DND-41 (cell line): ENCODE results near the gene MAGEF1.

ENCODE experiments used
- ATAC-seq: fragments of 200-7000 bp; cut with Tn5 transposase; 3 replicates; pipeline ENCODE4 v1.9.1; 2021; ENCODE audit warnings: low read depth; ENCODE audit not compliant: insufficient read depth
- DNase-seq: peaks from one replicate; pipeline ENCODE4 v3.0.0-alpha.2; 2020
- H2AFZ ChIP-seq: 2 replicates; pipeline ENCODE4 v1.6.0; 2012; ENCODE audit warnings: low read depth, low read length
- H3K27ac ChIP-seq: 2 replicates; pipeline ENCODE4 v1.5.1; 2012; ENCODE audit warnings: low read length, inconsistent platforms
- H3K27me3 ChIP-seq: fragments of 200-600 bp; sonication (generic); 2 replicates; pipeline ENCODE4 v1.6.0; 2012; ENCODE audit warnings: low read length, mild to moderate bottlenecking, inconsistent platforms; ENCODE audit not compliant: insufficient read depth, poor library complexity
- H3K36me3 ChIP-seq: 2 replicates; pipeline ENCODE4 v1.5.1; 2012; ENCODE audit warnings: low read length, inconsistent platforms; ENCODE audit not compliant: insufficient read depth
- H3K4me1 ChIP-seq: 2 replicates; pipeline ENCODE4 v1.5.1; 2012; ENCODE audit warnings: mild to moderate bottlenecking, low read length; ENCODE audit not compliant: insufficient read depth
- H3K4me2 ChIP-seq: 2 replicates; pipeline ENCODE4 v1.6.0; 2012; ENCODE audit warnings: mild to moderate bottlenecking, moderate library complexity, low read length, inconsistent platforms; ENCODE audit not compliant: insufficient read depth
- H3K4me3 ChIP-seq, 2 experiments: fragments of 200-600 bp in 1 of 2; shearing (Covaris generic) in 1 of 2; 2 replicates each; pipeline ENCODE4 v1.5.1; 2012 to 2016; ENCODE audit warnings: inconsistent platforms in 2 of 2, low read length in 2 of 2, mild to moderate bottlenecking in 2 of 2, low read depth in 1 of 2, moderate library complexity in 1 of 2
- H3K79me2 ChIP-seq: 2 replicates; pipeline ENCODE4 v1.6.0; 2012; ENCODE audit warnings: low read length, inconsistent platforms; ENCODE audit not compliant: insufficient read depth
- H3K9ac ChIP-seq: 2 replicates; pipeline ENCODE4 v1.6.0; 2012; ENCODE audit warnings: low read depth, mild to moderate bottlenecking, inconsistent platforms, low read length, moderate library complexity
- H3K9me3 ChIP-seq: 2 replicates; pipeline ENCODE4 v1.5.1; 2012; ENCODE audit warnings: low read length, moderate library complexity, mild to moderate bottlenecking, inconsistent platforms; ENCODE audit not compliant: insufficient read depth, severe bottlenecking
- H4K20me1 ChIP-seq: 2 replicates; pipeline ENCODE4 v1.6.0; 2012; ENCODE audit warnings: low read length; ENCODE audit not compliant: insufficient read depth
- CTCF ChIP-seq: IDR thresholded peaks from 2 replicates; pipeline ENCODE4 v1.5.1; 2012; ENCODE audit warnings: borderline replicate concordance, low read length, moderate library complexity, mild to moderate bottlenecking; ENCODE audit not compliant: poor library complexity, severe bottlenecking; ENCODE audit errors: extremely low read depth
- EZH2 ChIP-seq: IDR thresholded peaks from 3 replicates; pipeline ENCODE4 v1.6.1; 2012; ENCODE audit warnings: borderline replicate concordance, low read depth, mild to moderate bottlenecking, moderate library complexity, low read length, inconsistent platforms; ENCODE audit not compliant: severe bottlenecking

MAGEF1 gene

GRCh38 chr3:184688882-184689271 is 23.0 kb downstream of the MAGEF1 start:
- Histone ChIP-seq H3K27me3 (no peaks in the 10 kb centered on the region), H4K20me1 (no peaks in the 10 kb centered on the region), H3K4me3 (no peak overlapping the region), H3K9me3 (no peaks in the 10 kb centered on the region), H3K9ac (no peak overlapping the region), H2AFZ (no peak overlapping the region), H3K4me2 (no peak overlapping the region), H3K27ac (no peak overlapping the region), H3K36me3 (no peaks in the 10 kb centered on the region), H3K79me2 (no peaks in the 10 kb centered on the region), H3K4me1 (no peaks in the 10 kb centered on the region)
- no peak for TF ChIP-seq EZH2
- TF ChIP-seq CTCF, result no peak
- ATAC-seq, result no peak
- no peak for DNase-seq

GRCh38 chr3:184688251-184688881 is 23.5 kb downstream of the MAGEF1 start:
- H2AFZ ChIP-seq, result no peak overlapping the region
- ATAC-seq (no peak), DNase-seq (no peak)

GRCh38 chr3:184687363-184688015 is 24.4 kb downstream of the MAGEF1 start:
- Histone ChIP-seq H3K36me3 (no peaks in the 10 kb centered on the region), H4K20me1 (no peaks in the 10 kb centered on the region), H3K27ac (no peak overlapping the region), H3K9me3 (no peaks in the 10 kb centered on the region), H3K9ac (no peak overlapping the region), H3K4me2 (no peak overlapping the region), H2AFZ (no peak overlapping the region), H3K27me3 (no peaks in the 10 kb centered on the region), H3K4me3 (no peak overlapping the region), H3K4me1 (no peaks in the 10 kb centered on the region), H3K79me2 (no peaks in the 10 kb centered on the region)
- ATAC-seq, result no peak
- TF ChIP-seq CTCF (no peak), EZH2 (no peak)
- no peak for DNase-seq

More at GRCh38 chr3:184688251-184688881, 23.5 kb downstream of the MAGEF1 start:
- Histone ChIP-seq H3K9me3 (no peaks in the 10 kb centered on the region), H4K20me1 (no peaks in the 10 kb centered on the region), H3K4me3 (no peak overlapping the region), H3K27ac (no peak overlapping the region), H3K79me2 (no peaks in the 10 kb centered on the region), H3K9ac (no peak overlapping the region), H3K27me3 (no peaks in the 10 kb centered on the region), H3K4me2 (no peak overlapping the region), H3K4me1 (no peaks in the 10 kb centered on the region), H3K36me3 (no peaks in the 10 kb centered on the region)
- no peak for TF ChIP-seq CTCF
- no peak for TF ChIP-seq EZH2
